HG03432 (cell line): Measurements from ENCODE around the gene EDARADD.

Experiments
- ATAC-seq: cut with Tn5 transposase; IDR thresholded peaks from one replicate; pipeline ENCODE4 v1.9.1; 2021; ENCODE audit warnings: mild to moderate bottlenecking, moderate library complexity; ENCODE audit not compliant: unreplicated experiment

Gene EDARADD

GRCh38 chr1:236392182-236392581 lies 1.9 kb upstream of the EDARADD start:
- ATAC-seq = no peak

GRCh38 chr1:236394879-236395229 lies 768 bp downstream of the EDARADD start:
- no peak for ATAC-seq

- ATAC-seq = peak; percentile 82
These were observed 1.3 kb downstream of the EDARADD start for GRCh38 chr1:236395230-236395946.

GRCh38 chr1:236395947-236396664 lies 2.0 kb downstream of the EDARADD start:
- no peak for ATAC-seq

GRCh38 chr1:236396665-236397043 lies 2.6 kb downstream of the EDARADD start:
- no peak for ATAC-seq

- ATAC-seq = no peak
These were observed 3.2 kb downstream of the EDARADD start for GRCh38 chr1:236397173-236397759.

GRCh38 chr1:236398538-236398937 lies 4.5 kb downstream of the EDARADD start:
- no peak for ATAC-seq

GRCh38 chr1:236400061-236400603 lies 6.0 kb downstream of the EDARADD start:
- ATAC-seq = no peak

GRCh38 chr1:236401698-236402097 lies 7.6 kb downstream of the EDARADD start:
- ATAC-seq = no peak

- no peak for ATAC-seq
These were observed 10.0 kb downstream of the EDARADD start for GRCh38 chr1:236403905-236404696.

GRCh38 chr1:236407059-236407458 lies 13.0 kb downstream of the EDARADD start:
- no peak for ATAC-seq

GRCh38 chr1:236413688-236414087 lies 19.6 kb downstream of the EDARADD start:
- ATAC-seq = no peak

- ATAC-seq = no peak
These were observed 22.1 kb downstream of the EDARADD start for GRCh38 chr1:236416165-236416564.

- ATAC-seq = no peak
These were observed 23.2 kb downstream of the EDARADD start for GRCh38 chr1:236417336-236417735.

GRCh38 chr1:236419502-236419901 lies 25.4 kb downstream of the EDARADD start:
- no peak for ATAC-seq

GRCh38 chr1:236421022-236421421 lies 26.9 kb downstream of the EDARADD start:
- ATAC-seq = no peak

- no peak for ATAC-seq
These were observed 27.9 kb downstream of the EDARADD start for GRCh38 chr1:236421850-236422516.

GRCh38 chr1:236422517-236422876 lies 28.4 kb downstream of the EDARADD start:
- no peak for ATAC-seq

- peak; percentile 95 for ATAC-seq
These were observed 31.1 kb downstream of the EDARADD start for GRCh38 chr1:236425031-236425663.

- ATAC-seq = no peak
These were observed 32.1 kb downstream of the EDARADD start for GRCh38 chr1:236426215-236426614.
